ENCODE results near the gene FOXJ1. TPM values are rescaled to one million over a fixed set of nuclear protein-coding genes. Genes with fewer than 3 reads are reported as not detected.

FOXJ1 gene
- total and polyA plus RNA-seq, 5 donors = not detected

DNA sequence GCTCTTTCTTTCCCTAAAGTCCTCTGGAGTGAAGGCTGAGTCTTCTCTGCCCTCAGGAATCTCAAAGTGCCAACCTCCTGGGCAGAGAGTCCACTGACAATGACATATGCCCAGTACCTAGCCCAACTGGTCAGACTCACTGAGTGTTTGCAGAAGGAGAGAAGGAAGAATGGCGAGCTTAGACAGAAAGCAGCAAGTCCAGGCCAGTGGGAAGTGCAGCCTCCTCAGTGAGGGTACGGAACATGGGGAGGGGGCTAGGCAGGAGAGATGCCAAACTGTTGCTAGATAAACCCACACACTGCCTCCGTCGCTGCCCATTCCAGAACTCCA is 38.1 kb downstream of the FOXJ1 start:
- Histone ChIP-seq H3K27ac (ENCODE audit: low read length) (peak overlapping the region; percentile 9), H3K27me3 (ENCODE audit: control insufficient read depth, insufficient read depth) (no peaks in the 10 kb centered on the region), H3K4me1 (ENCODE audit: control insufficient read depth, insufficient read depth, low read length) (no peaks in the 10 kb centered on the region), H3K4me3 (ENCODE audit: low read length) (peak overlapping the region; percentile 74), H3K9me3 (ENCODE audit: control insufficient read depth, low read length) (no peaks in the 10 kb centered on the region)
- ATAC-seq (peak in 1 of 2 donors; percentile 22), DNase-seq (no peak)
- intact Hi-C loops (cut with DNase I) = no loop called here
- WGBS = under 1% methylated on average over 4 of the region's 4 CpGs

DNA sequence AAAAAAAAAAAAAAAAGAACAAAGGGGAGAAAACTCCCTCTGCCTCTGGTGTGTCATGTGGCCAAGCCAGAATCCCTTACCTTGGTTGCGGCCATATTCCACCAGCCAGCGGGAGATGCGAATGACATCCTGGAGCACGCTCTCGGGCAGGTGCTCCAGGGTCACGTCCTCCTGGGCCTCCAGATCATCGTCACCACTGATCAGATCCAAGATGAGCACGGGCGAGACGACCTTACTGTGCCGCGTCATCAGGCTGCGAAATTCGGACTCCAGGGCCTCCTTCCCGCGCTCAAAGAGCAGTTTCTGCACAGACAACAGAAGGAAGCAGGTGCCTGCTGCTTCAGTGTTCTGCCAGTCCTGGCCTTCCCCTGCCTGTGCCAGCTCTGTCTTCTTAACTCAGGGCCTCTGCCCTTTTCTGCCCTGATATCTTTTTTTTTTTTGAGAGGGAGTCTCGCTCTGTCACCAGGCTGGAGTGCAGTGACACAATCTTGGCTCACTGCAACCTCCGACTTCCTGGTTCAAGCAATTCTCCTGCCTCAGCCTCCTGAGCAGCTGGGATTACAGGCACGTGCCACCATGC is 43.2 kb downstream of the FOXJ1 start:
- ATAC-seq = no peak
- WGBS = 96% methylated on average over 19 of the region's 19 CpGs
- Histone ChIP-seq H3K9me3 (ENCODE audit: control insufficient read depth, low read length) (no peaks in the 10 kb centered on the region), H3K4me3 (ENCODE audit: low read length) (no peak overlapping the region), H3K27me3 (ENCODE audit: control insufficient read depth, insufficient read depth) (no peaks in the 10 kb centered on the region), H3K4me1 (ENCODE audit: control insufficient read depth, insufficient read depth, low read length) (no peaks in the 10 kb centered on the region), H3K27ac (ENCODE audit: low read length) (no peak overlapping the region)
- DNase-seq = no peak
- intact Hi-C loops (cut with DNase I) = no loop called here

DNA sequence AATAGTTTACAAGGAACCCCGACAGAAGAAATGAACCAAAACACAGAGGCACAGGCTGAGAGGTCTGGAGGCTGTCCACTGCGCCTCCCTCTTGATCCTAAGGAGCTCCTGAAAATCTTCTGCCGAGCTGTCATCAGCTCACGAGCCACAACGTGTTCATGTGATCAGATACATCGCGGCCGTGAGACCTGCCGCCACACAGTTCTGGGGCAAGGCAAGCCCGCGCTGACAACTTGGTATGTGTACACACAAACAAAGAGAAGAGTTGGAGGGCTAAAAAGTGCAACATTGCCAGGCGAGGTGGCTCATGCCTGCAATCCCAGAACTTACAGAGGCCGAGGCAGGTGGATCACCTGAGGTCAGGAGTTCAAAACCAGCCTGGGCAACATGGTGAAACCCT is 45.1 kb downstream of the FOXJ1 start:
- Histone ChIP-seq H3K27ac (ENCODE audit: low read length) (no peak overlapping the region), H3K9me3 (ENCODE audit: control insufficient read depth, low read length) (no peaks in the 10 kb centered on the region), H3K4me1 (ENCODE audit: control insufficient read depth, insufficient read depth, low read length) (no peaks in the 10 kb centered on the region), H3K4me3 (ENCODE audit: low read length) (no peak overlapping the region), H3K27me3 (ENCODE audit: control insufficient read depth, insufficient read depth) (no peaks in the 10 kb centered on the region)
- no peak for ATAC-seq
- intact Hi-C loops (cut with DNase I) = no loop called here
- 81% methylated on average over 13 of the region's 13 CpGs for WGBS
- DNase-seq = no peak

DNA sequence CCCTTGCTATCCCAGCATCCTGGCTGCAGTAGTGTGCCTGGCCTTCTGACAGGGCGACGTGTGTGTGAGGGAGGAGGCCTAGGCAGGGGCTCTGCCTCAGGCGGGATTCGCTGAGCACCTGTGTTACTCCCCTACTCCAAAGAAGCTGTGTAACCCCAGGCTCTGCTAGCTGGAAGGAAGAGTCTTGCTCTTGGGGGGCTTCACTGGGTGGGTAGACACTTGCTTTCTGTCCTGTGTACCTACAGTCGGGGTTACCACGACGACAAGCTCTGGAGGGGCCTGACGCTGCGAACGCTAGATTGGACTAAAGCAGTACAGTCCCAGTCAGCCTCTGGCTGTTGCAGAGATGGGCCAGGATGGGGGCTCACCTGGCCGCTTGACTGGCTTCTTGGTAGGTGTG is 47.0 kb downstream of the FOXJ1 start:
- no peak overlapping the region for H3K4me3 ChIP-seq (ENCODE audit: low read length)
- H3K4me1 ChIP-seq (ENCODE audit: control insufficient read depth, insufficient read depth, low read length) = no peaks in the 10 kb centered on the region
- ATAC-seq = no peak
- no peaks in the 10 kb centered on the region for H3K9me3 ChIP-seq (ENCODE audit: control insufficient read depth, low read length)
- intact Hi-C loops (cut with DNase I) = no loop called here
- WGBS = 96% methylated on average over 11 of the region's 11 CpGs
- DNase-seq = no peak
- no peak overlapping the region for H3K27ac ChIP-seq (ENCODE audit: low read length)
- H3K27me3 ChIP-seq (ENCODE audit: control insufficient read depth, insufficient read depth) = no peaks in the 10 kb centered on the region

DNA sequence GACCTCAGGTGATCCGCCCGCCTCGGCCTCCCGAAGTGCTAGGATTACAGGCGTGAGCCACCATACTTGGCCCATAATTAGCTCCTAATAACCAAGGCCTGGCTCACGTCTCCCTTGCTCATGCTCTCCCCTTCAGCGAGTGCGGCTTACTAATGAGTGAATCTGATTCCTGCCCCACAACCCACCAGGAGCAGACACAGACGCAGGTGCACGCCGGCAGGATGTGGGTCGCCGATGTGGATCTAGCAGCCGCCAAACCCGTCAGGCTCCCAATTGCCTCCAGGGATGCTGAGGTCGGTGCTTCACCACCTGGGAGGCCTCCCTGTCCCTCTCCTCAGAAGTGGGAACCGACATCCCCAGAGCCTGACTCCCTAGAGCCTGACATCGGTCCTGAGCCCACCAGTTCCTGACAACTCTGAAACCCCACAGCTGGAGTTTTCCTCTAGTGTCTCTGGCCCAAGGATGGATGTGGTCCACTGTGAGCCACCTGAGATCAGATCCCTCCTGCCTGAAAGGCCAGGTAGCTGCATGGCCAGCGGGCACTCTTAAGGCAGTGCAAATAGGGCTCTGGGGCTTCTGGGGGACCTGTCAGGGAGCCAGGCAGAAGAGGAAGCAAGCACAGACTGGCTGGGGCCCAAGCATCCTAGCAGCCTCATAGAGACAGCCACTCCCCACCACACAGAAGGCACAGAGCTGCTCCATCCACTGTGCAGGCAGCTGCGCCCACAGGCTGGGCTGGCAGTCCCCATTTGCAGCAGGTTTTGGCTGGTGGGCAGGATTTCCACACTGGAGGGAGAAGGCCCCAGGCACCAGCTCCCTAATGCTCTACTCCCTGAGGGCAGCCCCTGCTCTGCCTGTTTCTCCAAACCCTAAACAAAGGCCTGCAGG is 48.3 kb downstream of the FOXJ1 start:
- 95% methylated on average over 20 of the region's 20 CpGs for WGBS
- ATAC-seq = no peak
- DNase-seq = no peak
- Histone ChIP-seq H3K27me3 (ENCODE audit: control insufficient read depth, insufficient read depth) (no peaks in the 10 kb centered on the region), H3K9me3 (ENCODE audit: control insufficient read depth, low read length) (no peaks in the 10 kb centered on the region), H3K4me3 (ENCODE audit: low read length) (no peak overlapping the region), H3K27ac (ENCODE audit: low read length) (no peak overlapping the region), H3K4me1 (ENCODE audit: control insufficient read depth, insufficient read depth, low read length) (no peaks in the 10 kb centered on the region)
- intact Hi-C loops (cut with DNase I) = no loop called here

DNA sequence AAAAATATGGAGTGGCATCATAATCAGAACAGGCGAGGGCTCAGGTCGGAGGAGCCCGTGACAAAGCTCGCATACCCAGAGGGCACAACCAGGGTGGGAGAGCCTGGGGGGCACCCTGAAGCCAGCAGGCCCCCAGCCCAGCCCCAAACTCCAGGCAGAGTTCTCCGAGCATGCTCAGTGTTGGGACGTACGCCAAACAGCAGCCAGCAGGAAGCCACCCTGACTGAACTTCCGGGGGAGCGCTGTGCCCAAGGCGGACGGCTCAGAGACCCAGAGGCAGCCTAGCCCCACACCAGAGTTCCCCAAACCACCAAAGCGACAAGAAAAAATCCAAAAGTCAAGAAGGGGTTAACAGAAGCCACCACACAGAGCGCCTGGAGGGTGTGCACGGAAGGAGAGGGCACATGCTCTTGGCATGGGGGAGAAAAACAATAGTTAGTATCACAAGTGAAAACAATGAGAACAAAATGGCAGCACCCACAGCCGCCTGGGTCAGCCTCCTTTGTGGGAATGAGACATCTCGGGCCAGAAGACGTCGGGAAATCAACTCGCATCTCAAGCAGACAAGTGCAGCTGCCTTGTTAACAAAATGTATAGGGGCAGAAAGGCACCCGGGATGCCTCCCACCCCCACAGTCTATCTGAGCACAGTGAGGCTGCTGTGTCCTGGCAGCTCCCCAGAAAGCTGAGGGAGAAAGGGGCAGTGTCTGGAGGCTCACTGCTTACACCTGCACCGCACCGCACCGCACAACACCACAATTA is 49.3 kb downstream of the FOXJ1 start:
- intact Hi-C loops (cut with DNase I) = loop anchor here in 1 of 4 donors (2.0 kb wide), 1 partner anchor 19 kb away; the partner anchor contains the start of gene SRP68

DNA sequence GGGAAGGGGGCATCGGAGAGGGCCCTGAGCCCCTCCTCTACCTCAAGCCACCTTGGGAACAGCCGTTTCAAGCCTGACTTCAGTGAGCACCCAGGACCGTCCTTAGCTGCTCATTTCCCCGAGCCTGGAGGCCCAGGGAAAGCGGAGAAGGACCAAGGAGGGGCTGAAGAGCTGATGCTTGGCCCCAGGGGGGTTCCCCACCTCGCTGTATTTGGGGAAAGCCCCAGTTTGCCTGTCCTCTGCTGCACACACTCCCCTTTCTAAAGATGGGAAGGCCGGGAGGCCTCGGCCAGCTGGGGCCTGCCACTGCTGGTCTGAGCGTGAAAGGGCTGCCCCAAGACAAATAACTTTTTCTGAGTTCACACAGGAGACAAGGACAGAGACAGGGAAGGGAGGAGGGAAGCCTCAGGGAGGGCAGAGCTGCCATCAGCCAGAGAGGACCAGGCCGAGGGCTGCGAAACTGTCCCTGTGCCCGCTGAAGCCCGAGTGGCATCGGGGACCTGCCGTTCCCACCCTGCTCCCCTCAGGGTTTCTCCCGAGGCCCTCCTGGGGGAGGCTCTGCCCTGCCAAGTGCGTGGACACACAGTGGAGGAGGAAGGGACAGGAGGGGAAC is 50.4 kb downstream of the FOXJ1 start:
- ATAC-seq (no peak), DNase-seq (no peak)
- no peaks in the 10 kb centered on the region for H3K27me3 ChIP-seq (ENCODE audit: control insufficient read depth, insufficient read depth)
- 94% methylated on average over 17 of the region's 17 CpGs for WGBS
- intact Hi-C loops (cut with DNase I) = loop anchor here in 1 of 4 donors (2.0 kb wide), 1 partner anchor 18 kb away; the partner anchor contains the start of gene SRP68
- no peak overlapping the region for H3K4me3 ChIP-seq (ENCODE audit: low read length)
- H3K4me1 ChIP-seq (ENCODE audit: control insufficient read depth, insufficient read depth, low read length) = no peaks in the 10 kb centered on the region
- H3K27ac ChIP-seq (ENCODE audit: low read length) = no peak overlapping the region
- H3K9me3 ChIP-seq (ENCODE audit: control insufficient read depth, low read length) = no peaks in the 10 kb centered on the region

More for the DNA sequence above, 49.3 kb downstream of the FOXJ1 start:
- Histone ChIP-seq H3K27me3 (ENCODE audit: control insufficient read depth, insufficient read depth) (no peaks in the 10 kb centered on the region), H3K4me3 (ENCODE audit: low read length) (no peak overlapping the region), H3K9me3 (ENCODE audit: control insufficient read depth, low read length) (no peaks in the 10 kb centered on the region), H3K4me1 (ENCODE audit: control insufficient read depth, insufficient read depth, low read length) (no peaks in the 10 kb centered on the region), H3K27ac (ENCODE audit: low read length) (no peak overlapping the region)
- DNase-seq (no peak), ATAC-seq (peak in 1 of 2 donors; percentile 5)
- WGBS = 73% methylated on average over 23 of the region's 23 CpGs

DNA sequence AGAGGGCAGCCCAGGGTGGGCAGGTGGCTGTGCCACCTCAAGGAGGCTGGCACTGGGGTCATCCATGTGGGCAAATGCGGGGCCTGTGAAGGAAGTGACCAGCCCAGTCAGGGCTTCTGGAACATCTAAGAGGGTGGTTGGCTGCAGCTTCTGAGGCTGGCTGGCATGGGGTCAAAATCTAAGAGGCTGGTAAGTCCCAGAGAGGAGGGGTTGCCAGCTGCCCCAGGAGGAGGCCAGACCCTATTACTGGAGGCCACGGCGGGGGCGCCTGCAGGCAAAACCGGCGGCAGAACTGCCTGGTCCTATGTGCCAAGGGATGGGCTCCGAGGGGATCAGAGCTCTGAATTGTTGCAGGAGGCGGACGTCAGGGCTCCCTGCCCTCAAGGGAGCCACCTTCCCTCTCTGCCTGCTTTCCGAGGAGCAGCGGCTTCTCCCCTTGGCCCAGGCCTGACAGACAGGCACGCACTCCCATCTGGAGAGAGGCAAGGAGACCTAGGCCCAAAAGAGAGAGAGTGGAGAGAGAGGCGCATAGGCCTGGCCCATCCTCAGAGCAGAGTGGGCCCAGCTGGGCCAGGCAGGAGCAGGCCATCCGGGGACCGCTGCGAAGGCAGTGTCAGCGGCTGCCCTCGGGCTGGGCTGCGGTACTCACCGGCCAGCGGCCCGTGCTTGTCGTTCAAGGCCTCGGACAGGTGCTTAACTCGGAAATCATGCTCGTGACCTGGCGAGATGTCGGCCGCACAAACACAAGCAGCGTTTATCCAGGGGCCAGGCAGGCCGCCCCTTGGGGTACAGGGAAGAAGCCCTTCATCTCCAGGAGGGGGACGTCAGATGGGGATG is 51.1 kb downstream of the FOXJ1 start:
- Histone ChIP-seq H3K9me3 (ENCODE audit: control insufficient read depth, low read length) (no peaks in the 10 kb centered on the region), H3K27me3 (ENCODE audit: control insufficient read depth, insufficient read depth) (no peaks in the 10 kb centered on the region), H3K4me1 (ENCODE audit: control insufficient read depth, insufficient read depth, low read length) (no peaks in the 10 kb centered on the region), H3K27ac (ENCODE audit: low read length) (no peak overlapping the region), H3K4me3 (ENCODE audit: low read length) (no peak overlapping the region)
- DNase-seq = no peak
- intact Hi-C loops (cut with DNase I) = loop anchor here in 1 of 4 donors (2.0 kb wide), 1 partner anchor 17 kb away; the partner anchor contains the start of gene SRP68
- WGBS = 93% methylated on average over 32 of the region's 32 CpGs
- ATAC-seq = no peak

DNA sequence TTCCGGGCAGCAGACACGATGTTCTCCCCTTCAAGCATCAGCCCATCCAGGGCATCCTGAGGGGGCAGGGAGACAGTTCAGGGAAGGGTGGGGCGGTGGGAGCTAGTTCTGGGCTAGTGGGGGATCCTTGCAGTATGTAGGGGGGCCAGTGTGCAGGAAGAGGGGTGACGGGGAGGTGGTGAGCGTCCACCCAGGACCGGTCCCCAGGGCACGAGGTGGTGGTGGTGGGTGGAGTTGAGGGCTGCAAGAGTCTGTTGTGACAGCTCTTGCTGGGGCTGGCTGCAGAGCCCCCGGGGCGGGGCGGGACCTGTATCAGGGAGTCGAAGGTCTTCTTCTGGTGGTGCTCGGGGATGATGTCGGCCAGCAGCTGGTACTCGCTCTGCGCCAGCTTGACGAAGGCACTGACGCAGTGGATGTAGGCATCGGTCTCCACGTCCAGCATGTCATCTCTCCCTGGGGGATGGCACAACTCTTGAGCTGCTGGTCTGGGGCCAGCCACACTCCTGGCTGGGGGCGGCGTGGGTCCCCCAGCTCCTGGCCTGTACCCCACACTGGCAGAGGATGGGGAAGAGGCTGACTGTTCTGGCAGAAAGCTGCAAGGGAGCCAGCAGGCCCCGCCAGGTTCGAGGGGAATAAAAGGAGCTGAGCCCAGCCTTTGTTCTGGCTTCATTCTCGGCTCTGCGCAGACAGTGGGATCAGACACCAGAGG is 52.0 kb downstream of the FOXJ1 start:
- no peaks in the 10 kb centered on the region for H3K9me3 ChIP-seq (ENCODE audit: control insufficient read depth, low read length)
- no peaks in the 10 kb centered on the region for H3K4me1 ChIP-seq (ENCODE audit: control insufficient read depth, insufficient read depth, low read length)
- H3K4me3 ChIP-seq (ENCODE audit: low read length) = no peak overlapping the region
- no peak for ATAC-seq
- no peak overlapping the region for H3K27ac ChIP-seq (ENCODE audit: low read length)
- intact Hi-C loops (cut with DNase I) = no loop called here
- DNase-seq = no peak
- WGBS = 95% methylated on average over 25 of the region's 25 CpGs
- no peaks in the 10 kb centered on the region for H3K27me3 ChIP-seq (ENCODE audit: control insufficient read depth, insufficient read depth)
